ENCODE data around the gene GRPR.

The GRPR gene

GRCh38 chrX:16123222-16123786 is at the start of gene GRPR:
GRPR (plus strand) TSS chrX:16123565; CDS start chrX:16123954, 389 bp downstream.
- peak; percentile 55 for DNase-seq (ENCODE audit: low read depth)

DNA sequence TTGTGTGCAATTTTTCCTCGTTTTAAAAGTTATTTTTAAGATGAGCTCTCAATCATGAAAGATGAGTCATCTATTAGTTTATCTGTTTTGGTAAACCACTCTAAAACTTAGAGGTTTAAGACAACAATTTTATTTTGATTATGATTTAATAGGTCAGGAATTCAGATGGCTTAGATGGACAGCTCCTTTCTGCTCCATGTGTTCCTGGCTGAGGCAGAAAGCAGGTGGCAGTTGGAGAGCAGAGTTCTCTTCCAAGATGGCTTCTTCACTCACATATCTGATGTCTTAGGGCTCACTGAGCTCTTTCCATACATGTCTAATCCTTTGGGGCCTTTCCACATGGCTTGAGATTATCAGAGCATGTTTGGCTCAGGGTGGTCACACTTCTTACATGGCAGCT is 48.3 kb upstream of the GRPR start:
- no peak for DNase-seq (ENCODE audit: low read depth)

DNA sequence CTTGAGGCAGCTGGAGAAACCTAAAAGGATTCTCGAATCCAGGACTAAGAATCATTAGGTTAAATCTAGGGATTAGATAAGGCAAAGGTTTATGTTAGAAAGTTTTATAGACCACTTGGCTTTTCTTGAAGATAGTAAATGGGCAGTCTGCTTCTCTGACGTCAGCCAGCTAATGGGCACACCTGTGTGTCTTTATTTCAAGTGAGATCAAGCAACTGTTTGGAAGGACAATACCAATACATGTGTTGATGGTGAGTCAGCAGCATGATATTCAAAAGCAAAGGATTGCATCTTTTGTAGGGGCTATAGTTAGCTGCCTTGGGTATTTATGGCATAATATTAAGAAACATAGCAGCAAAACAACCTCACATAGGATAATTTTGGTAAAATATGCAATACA is 46.5 kb upstream of the GRPR start:
- no peak for DNase-seq (ENCODE audit: low read depth)

DNA sequence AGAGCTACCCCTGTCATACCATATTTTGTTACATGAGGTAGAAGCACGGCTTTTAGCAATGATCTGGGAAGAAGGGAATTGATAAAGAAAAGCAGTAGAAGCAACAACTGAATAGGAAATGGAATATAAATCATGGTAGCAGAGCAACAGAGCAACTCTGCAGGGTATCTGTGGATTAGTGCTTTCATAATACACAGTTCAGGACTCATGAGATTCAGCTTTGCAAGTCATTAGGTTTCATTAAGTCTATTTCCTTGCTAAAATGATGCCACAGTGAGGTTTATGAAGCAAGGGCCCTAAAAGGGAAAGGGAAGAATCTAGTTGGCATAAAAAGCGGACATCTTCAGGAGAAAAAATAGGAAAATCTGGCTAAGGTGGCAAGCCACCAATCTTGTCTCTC is 45.6 kb upstream of the GRPR start:
- DNase-seq (ENCODE audit: low read depth) = no peak

- DNase-seq (ENCODE audit: low read depth) = no peak
Observed at GRCh38 chrX:16081357-16081756, 42.0 kb upstream of the GRPR start.

DNA sequence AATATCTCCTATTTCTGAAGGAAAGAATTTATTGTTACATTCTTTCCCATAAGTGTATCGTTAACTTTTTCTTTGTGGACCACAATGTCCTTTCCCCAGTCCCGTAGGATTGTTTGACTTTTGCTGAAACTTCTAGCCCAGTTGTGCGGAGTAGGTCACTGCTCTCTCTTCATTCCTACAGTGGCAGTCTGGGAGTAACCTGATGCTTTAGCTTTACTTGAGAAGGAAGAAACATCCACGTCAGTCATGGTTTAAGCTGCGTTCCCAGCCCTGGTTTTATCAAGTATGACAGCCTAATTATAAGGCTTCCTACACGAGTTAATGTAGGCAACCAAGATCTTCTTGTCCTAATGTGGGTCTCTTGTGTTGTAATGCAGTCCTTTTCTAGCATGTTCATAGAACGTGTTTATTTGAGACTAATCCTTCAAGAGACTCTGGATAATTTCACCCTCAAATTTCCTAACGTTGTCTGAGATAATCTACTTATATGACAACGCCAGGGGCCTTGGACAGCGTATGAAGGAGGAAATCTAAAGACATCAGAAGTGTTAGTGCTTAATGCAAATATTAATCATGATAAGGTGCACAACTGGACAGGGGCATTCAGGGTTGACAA is 40.8 kb upstream of the GRPR start:
- no peak for DNase-seq (ENCODE audit: low read depth)

DNA sequence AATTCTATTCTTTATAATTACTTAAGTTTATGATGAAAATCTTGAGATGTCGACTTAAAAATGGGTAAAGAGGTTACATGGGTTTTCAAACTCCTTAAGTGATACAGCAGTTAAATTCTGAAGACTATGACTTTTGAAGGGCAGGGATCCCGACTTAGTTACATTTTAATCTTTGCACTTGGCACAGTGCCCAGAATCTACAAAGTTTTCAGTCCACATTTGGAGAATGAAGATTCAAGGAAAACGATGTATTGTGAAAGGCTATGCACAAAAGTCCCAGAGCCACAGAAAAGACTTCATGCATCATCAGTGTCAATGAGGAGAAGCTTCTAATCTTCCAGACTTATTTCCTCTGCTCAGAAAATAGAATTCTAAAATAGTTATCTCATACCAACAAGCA is 36.3 kb upstream of the GRPR start:
- no peak for DNase-seq (ENCODE audit: low read depth)

DNA sequence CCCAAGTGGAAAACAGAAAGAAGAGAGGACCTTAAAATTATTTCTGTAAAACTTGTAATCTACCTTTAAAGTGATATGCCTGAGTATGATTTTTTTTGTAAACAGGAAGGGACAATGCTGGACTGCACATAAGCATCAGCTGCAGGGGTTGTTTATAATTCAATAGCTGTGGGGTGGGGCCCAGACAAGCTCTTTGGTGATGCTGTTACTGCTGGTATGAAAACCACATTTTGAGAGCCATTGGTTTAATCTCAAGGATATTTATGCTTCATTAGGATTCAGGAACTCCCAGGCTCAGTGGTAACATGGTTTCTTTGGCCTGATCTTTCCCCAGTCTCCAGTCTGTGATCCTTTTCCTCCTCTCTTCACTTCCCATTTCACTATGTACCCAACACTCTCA is 34.3 kb upstream of the GRPR start:
- no peak for DNase-seq (ENCODE audit: low read depth)

DNA sequence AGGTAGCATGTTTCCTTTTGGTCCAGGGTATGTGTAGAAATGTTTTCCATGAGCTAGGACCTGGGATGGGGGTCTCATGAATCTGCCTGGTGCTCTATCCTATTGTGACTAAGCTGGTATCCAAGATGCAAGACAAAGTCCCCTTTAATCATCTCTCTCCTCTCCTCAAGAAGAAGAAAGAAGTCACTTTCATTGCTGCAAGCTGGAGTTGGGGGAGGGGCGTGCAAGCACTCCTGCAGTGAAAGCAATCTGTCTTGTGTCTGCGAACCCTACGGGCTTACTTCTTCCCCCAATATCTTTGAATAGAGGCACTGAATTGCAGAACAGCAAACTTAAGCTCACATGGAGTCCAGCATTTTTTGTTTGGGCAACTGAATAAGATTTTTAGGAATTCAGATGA is 27.2 kb upstream of the GRPR start:
- no peak for DNase-seq (ENCODE audit: low read depth)

DNA sequence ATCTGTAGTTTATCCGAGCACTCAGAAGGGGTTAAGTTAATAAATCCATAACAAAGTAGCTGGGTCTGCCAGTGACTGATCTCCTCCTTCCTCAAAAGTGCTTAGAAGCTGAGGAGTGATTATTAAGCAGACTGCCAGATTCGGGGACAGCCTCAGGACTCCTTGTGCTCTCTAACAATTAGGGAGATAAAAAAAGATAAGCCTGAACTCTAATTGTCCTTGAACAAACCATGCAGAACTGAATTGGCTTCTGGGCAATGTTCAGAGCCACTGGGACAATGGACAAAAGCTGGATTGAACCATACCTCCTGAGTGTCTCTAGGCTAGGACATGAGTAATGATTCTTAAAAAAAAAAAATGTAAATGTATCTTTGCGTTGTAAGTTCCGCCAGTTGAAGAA is 22.7 kb upstream of the GRPR start:
- DNase-seq (ENCODE audit: low read depth) = no peak

DNA sequence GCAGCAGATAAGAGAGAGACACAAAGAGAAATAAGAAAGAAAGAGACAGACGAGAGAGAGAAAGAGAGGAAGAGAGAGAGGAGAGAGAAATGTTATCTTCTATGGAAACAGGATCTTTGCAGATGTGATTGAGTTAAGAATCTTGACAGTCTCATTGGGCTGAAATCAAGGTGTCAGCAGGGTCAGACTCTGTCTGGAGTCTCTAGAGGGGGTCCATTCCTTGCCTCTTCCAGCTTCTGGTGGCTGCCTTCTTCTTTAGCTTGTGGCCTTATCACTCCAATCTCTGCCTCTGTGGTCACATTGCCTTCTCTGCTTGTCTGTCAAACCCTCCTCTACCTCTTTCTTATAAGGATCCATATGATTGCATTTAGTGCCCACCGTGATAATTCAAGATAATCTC is 21.8 kb upstream of the GRPR start:
- no peak for DNase-seq (ENCODE audit: low read depth)

DNA sequence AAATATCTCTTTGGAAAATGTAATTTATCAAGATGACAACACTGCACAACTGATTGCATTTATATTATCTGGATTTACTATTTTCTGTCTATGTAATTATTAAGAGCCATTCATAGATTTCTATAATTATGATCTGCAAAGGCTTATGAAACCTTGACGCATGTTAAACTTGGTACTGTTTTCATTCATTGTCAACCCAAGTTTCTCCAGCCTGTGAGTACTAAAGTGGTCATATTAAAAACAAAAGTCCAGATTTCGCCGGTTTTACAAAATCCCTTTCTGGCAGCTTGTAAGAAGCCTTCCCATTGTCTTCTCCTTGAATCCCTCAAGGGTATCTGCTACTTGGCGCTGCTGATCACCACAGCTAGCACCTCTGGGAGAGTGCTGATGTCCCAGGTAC is 19.7 kb upstream of the GRPR start:
- DNase-seq (ENCODE audit: low read depth) = no peak

GRCh38 chrX:16112428-16112827 is 10.9 kb upstream of the GRPR start:
- no peak for DNase-seq (ENCODE audit: low read depth)

DNA sequence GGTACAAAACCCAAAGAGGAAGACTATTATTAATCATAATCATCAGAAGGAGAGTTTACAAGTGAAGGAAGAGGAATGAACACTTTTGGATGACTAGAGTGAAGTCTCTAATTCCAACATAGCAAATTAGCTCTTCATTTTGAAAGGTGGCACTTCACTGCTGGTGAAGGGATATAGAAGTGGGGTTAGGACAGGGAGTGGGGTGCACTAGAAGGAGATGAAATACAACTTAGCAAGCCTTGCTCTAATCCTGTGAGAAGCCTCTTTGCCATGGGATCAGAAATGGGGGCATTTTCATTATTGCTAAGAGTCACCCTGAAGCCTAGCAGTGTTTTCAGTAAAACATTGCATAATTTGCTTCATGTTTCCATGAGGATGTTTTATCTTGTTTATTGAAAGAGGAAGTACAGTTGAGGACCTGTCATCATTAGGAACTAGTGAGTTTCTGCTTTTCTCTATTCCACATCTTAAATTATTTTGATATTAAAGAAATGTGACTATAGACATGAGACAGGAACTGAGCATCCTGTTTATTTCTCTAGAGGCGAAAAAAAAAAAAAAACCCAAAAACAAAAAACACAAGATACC is 9.3 kb upstream of the GRPR start:
- DNase-seq (ENCODE audit: low read depth) = no peak

- peak; percentile 30 for DNase-seq (ENCODE audit: low read depth)
Observed at GRCh38 chrX:16114611-16115010, 8.8 kb upstream of the GRPR start.

DNA sequence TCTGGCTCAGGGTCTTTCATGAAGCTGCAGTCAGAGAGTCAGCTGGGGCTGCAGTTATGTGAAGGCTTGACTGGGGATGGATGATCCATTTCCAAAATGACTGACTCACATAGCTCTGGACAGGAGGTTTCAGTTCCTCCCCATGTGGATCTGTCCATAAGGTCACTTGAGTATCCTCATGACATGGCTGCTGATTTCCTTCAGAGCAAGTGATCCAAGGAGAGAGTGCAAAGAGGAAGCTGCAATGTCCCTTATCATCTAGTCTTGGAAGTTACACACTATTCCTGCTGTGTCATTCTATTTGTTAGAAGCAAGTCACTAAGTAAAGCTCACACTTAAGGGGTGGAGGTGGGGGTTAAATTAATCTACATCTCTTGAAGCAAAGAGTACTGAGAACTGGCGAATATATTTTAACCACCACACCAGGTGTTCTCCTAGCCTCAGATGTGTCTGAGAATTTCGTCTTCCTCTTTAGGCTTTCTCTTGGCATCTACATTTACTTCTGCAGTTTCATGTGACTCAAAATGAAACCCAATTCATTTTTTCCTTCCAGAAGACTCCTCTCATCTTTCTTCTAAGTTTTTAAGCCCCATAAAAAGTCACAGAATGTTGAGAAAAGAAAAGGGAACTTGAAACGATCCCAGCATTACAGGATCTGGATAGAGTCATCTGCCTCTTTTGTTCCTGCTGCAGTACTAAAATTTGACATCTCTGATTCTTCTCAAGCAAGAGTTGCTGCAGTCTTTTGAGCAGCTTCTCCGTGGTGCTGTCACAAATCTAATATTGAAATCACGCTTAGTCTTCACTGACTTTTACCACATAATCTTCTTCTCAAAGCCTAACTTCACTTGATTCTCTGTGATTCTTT is 3.8 kb upstream of the GRPR start:
- DNase-seq (ENCODE audit: low read depth) = no peak

- DNase-seq (ENCODE audit: low read depth) = no peak
Observed at GRCh38 chrX:16120431-16120830, 2.9 kb upstream of the GRPR start.

DNA sequence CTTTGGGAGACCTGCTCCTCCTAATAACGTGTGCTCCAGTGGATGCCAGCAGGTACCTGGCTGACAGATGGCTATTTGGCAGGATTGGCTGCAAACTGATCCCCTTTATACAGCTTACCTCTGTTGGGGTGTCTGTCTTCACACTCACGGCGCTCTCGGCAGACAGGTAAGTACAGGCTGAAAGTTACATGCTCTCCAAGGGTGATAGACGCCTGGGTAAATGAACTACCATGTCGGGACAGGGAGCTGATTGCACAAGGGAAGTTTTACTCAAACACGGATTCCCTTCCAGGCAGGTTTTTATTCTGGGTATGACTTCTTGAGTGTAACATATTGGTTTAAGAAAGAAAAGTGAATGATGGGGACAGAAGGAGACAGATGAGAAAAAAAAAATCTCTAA is 836 bp downstream of the GRPR start:
- DNase-seq (ENCODE audit: low read depth) = no peak

DNA sequence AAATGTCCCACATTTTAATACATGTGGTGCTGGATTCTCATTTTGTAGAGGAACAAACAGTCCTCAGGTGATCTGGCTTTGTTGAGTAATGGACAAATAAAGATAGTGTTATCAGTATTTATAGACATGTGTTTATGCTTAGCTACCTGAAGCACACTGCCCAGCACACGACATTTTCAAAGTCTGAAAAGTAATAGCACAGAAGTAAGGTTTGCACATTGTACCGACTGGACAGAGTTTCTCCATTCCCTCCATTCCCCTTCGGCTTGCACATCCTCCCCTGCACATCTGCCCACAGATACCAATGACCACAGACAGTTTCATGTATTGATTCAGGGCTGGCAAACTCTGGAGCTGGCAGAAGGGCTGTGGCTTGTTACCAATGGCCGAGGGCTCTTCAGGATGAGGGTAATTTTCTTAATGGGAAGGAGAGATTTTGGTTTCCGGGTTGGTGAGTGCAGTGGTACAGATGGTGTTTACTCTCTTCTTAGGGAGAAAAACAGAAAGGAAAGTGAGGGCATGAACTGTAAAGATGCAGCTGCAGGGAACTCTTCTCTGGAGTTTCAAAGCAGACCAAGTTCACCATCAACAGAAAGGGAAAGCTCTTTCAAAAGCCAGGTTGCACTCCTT is 2.3 kb downstream of the GRPR start:
- DNase-seq (ENCODE audit: low read depth) = no peak

GRCh38 chrX:16130707-16131106 is 7.3 kb downstream of the GRPR start:
- no peak for DNase-seq (ENCODE audit: low read depth)

GRCh38 chrX:16134936-16135335 is 11.6 kb downstream of the GRPR start:
- DNase-seq (ENCODE audit: low read depth) = no peak

- no peak for DNase-seq (ENCODE audit: low read depth)
Observed at GRCh38 chrX:16136080-16136479, 12.7 kb downstream of the GRPR start.

Measured in non-pigmented ciliary epithelial cell (primary cell).